GM18873 (cell line): ENCODE results near the gene VIPR2.

Source experiments
- ATAC-seq: cut with Tn5 transposase; IDR thresholded peaks from one replicate; pipeline ENCODE4 v1.9.1; 2021; ENCODE audit warnings: mild to moderate bottlenecking, moderate library complexity, moderate number of reproducible peaks; ENCODE audit not compliant: unreplicated experiment, low FRiP score

VIPR2 gene

DNA sequence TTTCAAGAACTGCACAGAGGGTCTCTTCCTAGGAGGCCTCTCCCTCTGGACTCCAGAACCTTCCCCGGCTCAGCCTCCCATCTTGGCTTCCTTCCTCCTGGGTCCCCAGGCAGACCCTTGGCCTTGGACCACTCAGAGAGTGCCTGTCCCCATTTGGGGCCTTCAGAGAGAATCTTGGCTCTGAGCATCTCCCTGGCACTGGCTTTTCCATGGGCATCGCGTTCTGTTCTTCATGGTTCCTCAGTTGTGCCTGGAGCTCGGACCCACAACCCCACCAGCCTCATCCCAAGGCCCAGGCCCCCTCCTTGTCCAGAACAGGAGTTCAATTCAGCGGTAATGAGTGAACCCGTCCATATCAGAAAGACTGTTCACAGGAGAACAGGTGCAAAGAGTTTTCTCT is 73.4 kb downstream of the VIPR2 start:
- ATAC-seq: no peak

- no peak for ATAC-seq
Measured at GRCh38 chr7:159070431-159071148, 74.1 kb downstream of the VIPR2 start.

DNA sequence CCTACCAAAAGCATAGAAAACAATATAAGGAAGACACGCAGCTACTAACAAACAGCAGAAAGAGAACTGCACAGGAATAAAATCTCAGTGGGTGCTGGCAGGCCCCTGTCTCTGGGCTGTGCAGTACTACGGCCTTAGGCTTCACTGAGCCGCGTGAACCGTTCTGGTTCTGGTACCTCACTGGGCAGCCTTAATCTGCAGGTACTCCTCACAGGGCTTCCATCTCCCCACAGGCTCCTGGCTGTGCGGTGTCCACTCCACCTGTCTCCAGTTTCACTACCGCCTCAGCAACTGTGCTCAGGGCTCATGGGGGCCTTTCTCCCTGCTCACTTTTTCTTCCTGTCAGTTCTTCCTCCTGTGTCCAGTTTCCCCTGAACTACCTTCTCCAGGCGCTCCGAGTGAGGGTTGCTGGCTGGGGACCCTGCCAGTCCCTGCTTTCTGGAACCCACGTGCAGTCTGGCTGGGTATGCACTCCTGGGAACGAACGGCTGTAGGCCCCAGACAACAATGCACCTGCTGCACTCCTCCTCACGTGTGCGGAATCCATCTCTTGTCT is 75.7 kb downstream of the VIPR2 start:
- no peak for ATAC-seq

GRCh38 chr7:159068488-159068811 is 76.2 kb downstream of the VIPR2 start:
- ATAC-seq: no peak

- ATAC-seq: no peak
Measured at GRCh38 chr7:159067576-159068487, 76.8 kb downstream of the VIPR2 start.

GRCh38 chr7:159066816-159067575 is 77.7 kb downstream of the VIPR2 start:
- ATAC-seq: no peak

GRCh38 chr7:159065852-159066480 is 78.7 kb downstream of the VIPR2 start:
- no peak for ATAC-seq

DNA sequence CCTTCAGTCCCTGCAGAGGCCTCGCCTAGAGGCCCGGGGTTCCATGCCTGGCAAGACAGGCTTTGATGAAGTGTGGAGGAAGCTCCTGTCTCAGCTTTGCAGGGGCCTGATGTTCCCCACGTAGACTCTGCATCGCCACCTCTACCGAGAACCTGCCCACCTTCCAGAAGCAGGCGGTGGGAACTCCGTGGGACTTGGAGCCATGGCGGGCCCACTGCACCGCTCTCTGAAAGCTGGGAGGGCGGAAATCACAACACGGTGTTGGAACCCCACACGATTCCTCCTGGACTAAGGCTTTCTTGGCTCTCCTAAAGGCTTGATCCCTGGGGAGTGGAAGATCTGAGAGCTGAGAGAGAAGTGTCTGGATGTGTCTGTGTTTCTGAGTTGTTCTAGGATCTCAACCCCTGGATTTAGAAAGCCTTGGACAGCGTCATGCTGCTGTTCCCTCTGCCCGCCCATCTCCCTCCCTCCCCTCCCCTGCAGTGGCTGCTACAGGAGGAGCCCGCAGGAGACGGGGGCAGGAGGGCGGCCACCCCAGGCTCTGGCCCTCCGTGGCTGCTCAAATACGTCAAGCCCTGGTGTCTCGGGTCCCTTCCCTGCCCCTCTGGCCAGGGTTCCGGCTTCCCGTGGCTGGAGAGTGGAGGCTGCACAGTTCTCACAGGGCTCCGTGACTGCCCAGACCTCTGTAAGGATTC is 79.7 kb downstream of the VIPR2 start:
- ATAC-seq: no peak

DNA sequence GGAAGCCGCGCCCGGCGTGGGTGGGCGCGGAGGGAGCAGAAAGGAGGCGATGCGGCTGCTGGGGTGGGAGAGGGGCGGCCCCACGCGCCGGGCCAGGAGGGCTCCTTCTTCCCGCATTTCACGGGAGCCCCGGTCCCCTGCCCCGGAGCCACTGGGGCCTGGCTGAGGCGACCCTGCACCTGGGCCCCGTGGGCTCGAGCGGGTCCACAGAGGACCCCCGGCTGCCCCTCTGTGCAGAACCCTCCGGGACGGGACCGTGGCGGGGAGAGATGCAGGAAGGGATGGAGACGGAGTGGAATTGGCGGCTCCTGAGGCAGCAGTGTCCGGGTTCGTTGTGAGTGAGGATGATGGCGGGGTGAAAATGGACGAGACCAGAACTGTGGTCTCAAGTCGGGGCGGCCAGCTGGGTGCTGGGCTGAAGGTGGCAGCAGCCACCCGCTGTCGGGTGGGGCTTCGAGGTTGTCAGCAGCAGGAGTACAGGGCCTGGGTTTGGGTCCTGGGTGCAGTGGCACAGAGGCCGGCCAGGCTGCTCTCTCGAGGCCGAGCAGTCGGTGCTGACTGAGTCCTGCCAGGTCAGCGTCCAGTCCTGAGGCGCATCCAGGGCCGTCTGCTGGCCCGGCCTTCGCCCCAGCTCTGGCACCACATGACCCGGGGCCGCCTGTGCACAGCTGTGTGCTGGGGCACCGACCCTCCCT is 80.4 kb downstream of the VIPR2 start:
- no peak for ATAC-seq

- no peak for ATAC-seq
Measured at GRCh38 chr7:159063046-159063840, 81.4 kb downstream of the VIPR2 start.

- no peak for ATAC-seq
Measured at GRCh38 chr7:159062569-159062968, 82.1 kb downstream of the VIPR2 start.

DNA sequence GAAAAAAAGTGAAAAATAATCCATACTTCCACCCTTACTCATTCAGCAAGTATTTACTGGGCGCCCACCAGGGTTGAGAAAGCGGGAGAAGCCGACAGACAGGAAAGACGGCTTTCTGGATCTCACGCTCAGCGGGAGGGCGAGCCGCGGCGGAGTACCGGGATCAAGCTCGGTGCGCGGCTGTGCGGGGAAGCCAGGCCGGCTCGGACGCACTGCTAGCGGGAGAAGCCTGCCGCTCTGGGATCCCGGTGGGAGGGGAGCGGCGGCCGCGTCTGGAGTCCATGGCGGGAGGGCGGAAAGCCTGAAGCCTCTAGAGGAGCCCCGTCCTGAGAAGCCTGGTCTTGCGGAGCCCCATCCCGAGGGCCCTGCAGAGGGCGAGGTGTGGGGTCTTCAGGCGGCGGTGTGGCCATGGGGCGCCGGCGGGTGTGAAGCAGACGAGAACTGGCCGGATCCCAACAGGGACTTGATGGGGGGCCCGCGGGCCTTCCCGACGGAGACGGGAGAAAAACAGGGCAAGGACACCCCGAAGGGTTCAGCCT is 82.9 kb downstream of the VIPR2 start:
- no peak for ATAC-seq

GRCh38 chr7:159061209-159061608 is 83.5 kb downstream of the VIPR2 start:
- ATAC-seq: no peak

DNA sequence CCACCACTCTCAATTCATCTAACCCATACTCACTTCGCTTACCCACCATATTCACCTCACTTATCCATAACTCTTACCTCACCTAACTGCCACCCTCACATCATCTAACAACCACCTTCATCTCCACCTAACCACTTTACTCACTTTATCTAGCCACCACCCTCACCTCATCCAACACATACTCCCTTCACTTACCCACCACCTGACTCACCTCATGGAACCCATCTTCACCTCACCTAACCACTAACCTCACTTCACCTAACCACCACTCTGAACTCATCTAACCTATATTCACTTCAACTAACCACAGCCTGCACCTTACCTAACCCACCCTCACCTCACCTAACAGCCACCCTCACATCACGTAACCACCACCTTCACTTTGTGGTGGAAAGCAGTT is 84.2 kb downstream of the VIPR2 start:
- no peak for ATAC-seq

GRCh38 chr7:159059629-159060028 is 85.0 kb downstream of the VIPR2 start:
- no peak for ATAC-seq

- ATAC-seq: no peak
Measured at GRCh38 chr7:159057647-159058046, 87.0 kb downstream of the VIPR2 start.

DNA sequence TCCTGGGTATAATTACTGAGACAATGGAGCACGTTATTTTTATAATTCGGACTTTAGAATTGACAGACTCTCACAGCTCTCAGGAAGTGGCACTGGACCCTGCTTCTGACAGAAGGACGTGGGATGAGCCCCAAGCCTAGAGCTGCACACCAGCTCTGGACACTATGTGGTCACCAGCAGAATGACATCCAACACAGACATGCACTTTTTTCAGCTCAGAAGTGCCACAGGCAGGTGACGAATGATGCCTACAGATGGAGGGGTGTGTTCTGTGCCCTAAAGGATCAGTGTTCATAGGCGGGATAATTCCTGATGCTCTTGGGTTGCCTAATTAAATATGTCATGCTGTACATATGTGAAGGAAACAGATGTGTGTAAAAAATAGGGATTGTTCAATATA is 87.9 kb downstream of the VIPR2 start:
- ATAC-seq: no peak

- no peak for ATAC-seq
Measured at GRCh38 chr7:159051916-159052315, 92.8 kb downstream of the VIPR2 start.
